Stimulated activated CD4-positive, alpha-beta T cell treated with anti-CD3 and anti-CD28 coated beads, Interleukin-1b, Interleukin-23, amount 100 ng/mL, for 4 hours (primary cell): ENCODE results near the gene NOL9.

ENCODE experiments used
- DNase-seq, 2 donors: peaks; one replicate each; pipeline ENCODE4 v3.0.0-alpha.2; 2020; ENCODE audit warnings: low read depth in 2 of 2

NOL9 gene

DNA sequence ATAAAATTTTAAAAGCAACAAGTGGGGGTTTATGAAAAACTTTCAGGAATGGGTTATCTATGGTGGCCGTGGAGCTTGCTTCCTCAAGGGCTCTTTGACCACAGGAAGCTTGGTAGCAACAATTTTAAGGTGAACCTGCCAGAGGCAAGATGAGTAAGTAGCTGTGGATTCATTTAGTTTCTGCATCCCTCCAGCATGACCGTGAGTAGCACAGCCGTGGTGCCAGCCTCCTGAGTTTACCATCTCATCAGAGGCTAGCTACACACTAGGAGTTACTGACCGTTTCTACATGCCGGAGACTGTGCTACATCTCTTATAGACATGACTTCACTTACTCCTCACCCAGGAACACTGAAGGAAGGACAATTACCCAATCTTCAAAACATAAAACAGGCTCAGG is 32.8 kb downstream of the NOL9 start:
- no peak for DNase-seq

DNA sequence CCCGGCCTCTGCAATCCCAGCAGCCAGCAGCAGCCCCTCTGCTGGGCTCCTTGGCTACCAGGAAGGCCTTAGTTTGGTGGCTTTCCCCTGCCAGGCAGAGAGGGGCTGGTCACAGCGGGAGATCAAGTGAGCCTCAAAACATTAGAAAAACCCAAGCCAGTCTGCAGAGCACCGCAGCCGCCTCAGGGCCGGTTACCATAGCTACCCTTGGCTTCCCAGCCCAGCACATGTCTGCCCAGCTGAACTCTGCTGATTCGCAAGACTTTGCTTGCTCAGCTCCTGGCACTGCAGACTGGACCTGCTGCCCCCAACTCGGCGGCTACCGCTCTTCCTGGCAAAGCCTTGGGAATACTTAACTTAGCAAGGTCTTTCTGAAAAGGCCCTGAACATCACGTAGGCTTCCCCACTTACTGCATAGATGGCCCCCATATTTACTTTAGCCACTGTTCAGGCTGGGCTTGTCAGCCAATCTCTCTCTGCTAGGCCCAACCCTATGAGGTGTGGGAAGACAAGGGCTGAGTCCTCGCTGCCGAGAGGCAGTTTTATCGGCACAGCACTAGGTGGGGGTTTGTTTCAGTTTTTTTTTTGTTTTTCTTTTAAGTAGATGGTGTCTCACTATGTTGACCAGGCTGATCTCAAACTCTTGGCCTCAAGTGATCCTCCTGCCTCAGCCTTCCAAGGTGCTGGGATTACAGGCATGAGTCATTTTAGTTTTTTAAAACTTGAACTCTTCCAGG is 34.2 kb downstream of the NOL9 start:
- no peak for DNase-seq

DNA sequence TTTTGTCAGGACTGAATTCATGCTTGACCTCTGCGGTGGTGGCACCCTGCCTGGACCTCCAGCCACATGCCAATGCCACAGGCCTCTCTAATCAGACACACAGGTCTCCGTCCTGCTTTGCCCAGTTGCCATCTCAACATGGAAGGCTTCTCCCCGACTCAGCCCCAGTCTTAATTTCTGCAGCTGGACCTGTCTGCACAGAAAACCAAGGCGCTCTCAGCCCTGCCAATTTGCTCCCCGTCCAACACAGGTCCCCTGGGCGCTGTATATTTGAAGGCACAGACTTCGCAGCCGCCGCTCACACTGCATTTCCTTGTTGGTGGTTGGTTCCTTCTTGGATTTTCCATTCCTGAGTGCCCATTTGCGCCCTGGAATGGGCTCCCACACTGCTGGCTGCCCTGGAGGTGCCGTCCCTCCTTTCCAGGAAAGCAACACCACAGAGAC is 34.8 kb downstream of the NOL9 start:
- DNase-seq: no peak

DNA sequence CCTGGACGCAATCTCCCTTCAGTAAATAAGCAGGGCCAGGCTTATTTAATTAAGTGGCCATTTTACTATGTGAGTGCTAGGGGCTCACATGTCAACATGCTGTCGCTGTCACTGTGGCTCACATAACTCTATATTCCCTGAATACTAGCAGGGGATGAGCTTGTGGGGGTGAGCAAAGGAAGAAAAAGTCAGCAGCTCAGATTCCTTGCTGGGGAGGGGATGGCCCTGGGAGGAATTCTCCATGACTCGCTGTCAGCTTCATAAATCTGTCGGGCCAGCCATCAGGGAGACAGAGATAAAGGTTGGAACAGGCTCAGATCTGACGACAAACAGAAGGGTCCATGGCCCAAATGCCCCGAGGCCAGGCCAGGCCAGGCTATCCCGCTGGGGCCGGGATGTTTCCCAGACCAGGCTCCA is 36.9 kb downstream of the NOL9 start:
- DNase-seq: no peak

DNA sequence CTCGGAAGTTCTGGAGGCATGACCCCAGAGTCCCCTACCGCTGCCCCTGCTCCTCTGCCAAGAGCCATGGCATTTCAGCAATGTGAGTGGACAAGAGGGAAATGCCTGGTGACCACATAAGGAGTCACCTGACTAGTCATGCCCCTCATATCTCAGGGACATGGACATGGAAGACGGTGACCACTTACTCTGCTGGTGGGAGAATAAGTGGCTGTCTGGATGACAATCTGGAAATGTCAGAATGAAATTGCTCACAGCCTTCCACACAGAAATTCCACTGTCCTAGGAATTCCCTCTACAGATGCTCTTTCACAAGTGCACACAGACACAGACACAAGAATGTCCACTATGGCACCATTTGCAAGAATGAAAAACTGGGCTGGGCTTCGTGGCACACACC is 38.5 kb downstream of the NOL9 start:
- DNase-seq: no peak

DNA sequence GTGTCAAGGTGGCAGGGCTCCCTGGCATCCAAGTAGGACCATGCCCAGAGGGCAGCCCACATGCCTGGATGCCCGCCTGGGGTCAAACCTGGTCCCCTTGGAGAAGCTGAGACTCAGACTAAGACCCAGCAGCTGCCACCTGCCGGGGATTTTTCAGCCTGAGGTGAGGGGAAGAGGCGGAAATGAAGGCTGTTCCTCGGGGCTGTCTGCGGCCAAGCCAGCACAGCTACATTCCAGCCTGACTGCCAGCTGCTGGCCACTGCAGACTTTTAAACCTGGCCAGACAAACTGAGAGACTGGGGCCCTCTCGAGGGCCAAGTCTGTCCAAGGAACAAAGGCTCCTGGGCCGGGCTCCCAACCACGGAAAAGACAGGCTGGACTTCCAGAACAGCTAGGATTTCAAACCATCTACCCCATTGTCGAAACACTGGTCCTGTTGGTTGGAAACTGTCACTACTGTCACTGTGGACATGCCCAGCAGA is 41.0 kb downstream of the NOL9 start:
- DNase-seq: no peak

DNA sequence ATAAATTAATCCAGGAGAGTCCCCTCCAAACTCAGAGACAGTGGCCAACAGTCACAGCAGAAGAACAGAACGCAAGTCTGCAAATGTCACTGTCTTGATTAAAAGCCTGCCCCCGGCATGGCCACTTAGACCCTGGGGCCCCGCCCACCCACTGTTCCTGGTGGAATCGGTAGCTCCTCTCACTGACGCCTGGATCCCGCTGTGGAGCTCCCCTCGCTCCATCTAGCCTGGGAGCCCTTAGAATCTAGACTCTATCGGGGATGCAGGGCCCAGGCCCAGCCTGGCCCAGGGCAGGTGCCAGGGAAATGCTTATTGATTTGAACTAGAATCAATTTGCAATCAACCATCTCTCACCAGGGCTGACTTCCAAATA is 41.4 kb downstream of the NOL9 start:
- DNase-seq: no peak

DNA sequence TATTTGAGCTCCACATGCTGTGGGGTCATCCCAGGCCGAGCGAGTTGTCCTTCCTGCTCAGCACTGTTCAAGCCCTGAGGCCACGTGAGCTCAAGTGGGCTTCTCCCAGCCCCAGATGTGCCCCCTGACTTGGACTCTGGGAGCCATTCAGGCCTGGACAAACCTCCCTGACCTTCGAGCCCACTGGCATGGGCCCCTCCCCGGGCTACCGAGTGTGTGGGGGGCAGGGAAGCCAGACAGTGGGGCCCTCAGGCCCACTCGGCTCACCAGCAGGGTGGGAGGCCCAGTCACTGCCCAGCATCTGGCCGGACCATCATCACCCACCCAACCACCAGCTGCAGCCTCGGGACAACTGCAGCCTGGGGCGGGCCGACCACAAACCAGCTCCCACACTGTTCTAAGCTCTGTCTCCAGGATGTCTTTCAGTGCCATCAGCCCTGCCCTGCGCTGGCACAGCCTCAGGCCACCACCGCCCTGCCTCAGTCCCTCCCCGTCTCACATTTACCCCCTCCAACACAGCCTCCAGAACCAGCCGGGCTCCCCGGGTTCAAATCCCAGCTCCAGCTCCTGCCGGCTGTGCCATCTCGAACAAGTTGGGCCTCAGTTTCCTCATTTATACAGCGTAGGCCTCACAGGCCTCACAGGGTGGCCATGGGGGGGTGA is 41.9 kb downstream of the NOL9 start:
- no peak for DNase-seq

DNA sequence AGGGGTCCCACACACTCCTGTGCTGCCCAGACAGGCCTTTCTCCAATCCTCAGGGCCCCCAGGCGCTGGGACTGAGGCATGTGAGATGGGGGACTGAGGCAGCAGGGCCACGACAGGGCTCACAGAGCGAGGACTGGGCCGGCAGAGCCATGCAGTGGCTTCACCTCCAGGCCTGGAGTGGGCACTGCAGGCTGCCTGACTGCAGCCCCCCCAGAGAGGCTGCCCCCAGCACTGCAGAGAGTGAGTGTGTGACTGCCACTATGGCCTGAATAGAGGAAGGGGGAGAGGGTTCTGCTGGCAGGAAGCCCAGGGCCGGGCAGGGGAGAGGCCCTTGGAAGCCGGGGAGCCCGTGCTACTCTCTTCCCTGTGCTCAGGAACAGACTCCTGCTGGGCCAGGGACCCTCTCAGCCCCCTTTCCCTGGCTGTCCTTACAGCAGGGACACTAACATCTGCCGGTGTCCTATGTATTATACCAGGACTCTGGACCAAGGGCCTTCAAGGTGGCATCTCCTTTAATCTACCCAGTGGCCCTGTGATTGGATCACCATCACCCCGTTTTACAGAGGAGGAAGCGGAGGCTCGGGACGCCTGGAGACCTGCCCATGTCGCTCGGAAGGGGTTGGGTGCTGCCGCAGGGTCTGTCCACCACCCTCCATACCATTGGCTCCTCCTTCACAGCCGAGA is 42.6 kb downstream of the NOL9 start:
- DNase-seq: no peak

DNA sequence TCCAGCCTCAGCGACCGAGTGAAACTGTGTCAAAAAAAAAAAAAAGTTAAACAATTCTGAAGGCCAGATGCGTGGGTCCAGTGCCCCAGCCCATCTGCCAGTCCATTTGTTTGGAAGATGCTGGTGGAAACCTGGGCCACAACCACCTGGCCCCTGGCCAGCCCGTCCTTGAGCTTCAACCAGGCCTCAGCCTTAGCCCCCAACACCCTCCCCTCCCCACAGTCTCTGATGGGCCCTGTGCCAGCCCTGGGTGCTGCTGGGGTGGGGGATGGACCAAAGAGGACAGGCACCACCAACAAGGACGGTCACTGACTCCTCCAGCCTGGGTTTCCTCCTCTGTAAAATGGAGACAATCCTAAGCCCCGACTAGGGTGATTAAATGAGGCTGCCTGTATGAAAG is 43.3 kb downstream of the NOL9 start:
- DNase-seq: no peak

DNA sequence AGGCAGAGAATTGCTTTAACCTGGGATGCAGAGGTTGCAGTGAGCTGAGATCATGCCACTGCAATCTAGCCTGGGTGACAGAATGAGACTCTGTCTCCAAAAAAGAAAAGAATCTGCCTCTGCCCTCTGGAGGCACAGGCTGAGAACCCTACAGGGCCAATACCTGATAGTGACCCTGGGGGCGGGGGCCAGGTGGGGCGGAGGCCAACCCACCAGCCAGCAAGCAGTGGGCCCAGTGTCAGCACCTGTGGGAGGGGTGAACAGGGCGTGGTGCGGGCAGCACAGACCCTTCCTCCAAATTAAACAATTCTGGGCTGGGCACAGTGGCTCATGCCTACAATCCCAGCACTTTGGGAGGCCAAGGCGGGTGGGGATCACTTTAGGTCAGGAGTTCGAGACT is 43.8 kb downstream of the NOL9 start:
- DNase-seq: no peak

DNA sequence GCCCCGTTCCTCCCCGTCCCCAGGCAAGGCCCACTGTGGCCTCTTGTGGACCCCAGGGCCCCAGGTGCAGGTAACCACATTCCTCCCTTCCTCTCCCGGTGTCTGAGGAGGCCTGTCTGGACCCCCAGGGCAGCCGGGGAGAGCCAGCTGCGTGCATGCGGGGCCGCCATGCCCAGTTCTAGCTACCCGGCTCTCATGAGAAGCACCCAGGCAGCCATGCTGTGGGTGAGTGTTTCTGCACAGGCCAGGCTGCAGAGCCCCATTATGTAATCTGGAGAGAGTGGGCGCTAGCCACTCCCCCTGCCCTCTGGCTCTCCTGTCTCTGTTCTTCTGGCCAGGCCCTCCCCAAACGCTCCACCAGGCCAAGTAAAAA is 44.4 kb downstream of the NOL9 start:
- no peak for DNase-seq

DNA sequence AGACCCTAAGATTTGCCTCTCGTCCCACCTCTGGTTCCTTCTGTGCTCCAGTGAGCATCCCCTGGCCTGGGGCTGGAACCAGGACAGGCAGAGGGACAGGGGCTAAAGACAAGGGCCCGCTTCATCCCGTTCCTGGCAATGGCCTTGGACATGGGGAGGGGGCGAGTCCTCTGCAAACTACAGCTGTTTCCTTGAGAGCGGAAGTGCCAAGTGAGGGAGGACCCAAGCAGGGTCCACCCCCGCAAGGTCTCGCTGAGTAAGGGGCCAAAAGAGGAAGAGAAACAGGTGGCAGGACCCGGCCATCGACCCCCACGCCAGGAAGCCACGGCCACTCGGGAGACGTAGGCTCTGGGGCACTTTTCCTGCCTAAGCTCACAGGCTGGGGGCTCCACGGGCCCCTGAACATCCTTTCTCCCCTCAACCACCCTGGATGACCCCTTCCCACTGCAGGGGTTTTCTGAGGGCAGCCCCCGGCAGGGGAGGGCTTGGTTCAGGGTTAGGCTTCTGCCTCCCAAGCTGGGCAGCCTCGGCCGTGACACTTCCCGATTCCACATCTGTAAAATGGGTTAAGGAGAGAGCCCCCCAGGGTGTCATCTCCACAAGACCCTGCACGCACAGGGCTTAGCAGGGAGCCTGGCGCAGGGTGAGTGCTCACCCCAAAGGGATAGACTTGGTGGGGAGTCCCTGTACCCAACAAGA is 44.9 kb downstream of the NOL9 start:
- DNase-seq: no peak

DNA sequence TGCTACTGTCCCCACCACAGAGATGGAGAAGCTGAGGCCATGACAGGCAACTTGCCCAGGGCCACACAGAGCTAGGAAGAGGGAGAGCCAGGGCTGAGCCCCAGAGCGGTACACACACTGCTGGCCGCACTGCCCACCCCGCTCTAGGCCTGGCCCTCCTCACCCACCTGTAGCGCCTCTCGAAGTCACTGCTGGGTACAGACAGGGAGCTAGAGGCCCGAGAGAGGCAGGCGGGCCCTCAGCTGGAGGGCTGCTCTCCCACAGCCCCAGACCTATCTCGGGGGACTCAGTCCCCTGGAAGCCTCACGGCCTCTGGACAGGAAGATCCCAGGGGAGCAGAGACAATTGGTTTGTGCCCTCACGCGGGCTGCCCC is 45.5 kb downstream of the NOL9 start:
- DNase-seq: no peak

DNA sequence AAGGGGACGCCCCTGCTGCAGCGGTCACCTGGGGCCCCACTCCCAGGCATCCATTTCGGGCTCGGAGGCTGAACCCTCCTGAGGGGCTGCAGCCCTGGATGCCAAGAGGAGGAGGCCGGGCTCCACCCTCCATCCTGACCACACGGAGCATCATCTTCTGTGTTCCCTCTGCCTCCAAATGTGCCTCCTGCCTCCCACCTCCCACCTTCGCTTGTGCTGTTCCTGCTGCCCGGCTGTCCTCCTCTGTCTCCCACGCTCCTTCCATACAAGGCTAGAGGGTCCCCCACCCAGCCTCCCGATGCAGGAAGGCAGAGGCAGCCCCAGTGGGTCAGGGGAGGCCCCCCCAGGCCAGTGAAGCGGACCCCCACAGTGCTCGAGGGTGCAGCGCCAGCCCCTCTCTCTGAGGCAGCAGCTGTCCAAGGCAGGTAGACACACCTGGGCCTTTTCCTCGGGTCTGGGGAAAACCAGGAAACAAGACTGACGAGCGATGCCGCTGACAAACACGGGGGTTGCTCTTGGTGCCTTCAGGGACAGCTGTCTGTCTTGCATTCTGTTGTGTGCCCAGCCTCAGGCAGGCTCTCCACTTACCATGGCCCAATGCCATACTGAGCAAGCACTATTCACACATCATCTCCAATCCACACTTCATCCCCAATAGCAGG is 46.0 kb downstream of the NOL9 start:
- DNase-seq: no peak

DNA sequence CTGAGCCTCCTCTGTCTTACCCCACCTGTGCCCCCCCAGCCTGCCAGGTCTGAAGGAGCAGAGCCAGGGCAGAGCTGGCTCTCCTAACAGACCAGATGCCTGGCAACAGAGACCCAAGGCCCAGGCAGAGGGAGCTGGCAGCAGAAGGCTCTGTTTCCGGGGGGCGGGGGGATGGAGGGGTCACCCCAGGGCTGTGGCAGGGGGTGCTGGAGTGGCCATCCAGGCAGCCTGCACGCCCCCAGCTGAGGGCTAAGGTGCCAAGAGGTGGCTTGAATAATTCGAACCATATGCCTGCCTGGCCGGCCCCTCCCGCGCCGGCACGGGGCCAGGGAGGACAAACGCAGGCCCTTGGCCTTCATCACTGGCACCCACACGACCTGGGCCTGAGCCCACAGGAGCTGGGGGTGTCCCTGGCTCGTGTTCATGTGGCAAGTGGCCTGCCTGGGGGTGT is 46.8 kb downstream of the NOL9 start:
- DNase-seq: no peak

DNA sequence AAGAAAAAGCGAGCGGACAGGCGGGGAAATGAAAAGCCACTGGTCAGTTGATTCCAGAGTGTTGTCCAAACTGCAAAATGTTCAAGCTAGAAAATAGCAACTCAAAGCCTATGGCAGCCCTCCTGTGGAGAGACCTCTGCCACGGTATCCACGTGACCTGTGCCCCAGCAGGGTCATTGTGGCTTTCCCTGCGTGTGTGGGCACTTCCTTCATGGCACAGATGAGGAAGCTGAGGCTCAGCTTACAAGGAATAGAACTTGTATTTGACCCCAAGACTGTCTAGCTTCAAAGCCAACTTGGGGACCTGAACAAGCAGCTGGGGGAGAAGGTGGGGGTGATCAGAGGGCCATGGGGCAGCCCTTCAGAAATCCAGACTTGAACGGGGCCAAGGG is 47.3 kb downstream of the NOL9 start:
- no peak for DNase-seq

DNA sequence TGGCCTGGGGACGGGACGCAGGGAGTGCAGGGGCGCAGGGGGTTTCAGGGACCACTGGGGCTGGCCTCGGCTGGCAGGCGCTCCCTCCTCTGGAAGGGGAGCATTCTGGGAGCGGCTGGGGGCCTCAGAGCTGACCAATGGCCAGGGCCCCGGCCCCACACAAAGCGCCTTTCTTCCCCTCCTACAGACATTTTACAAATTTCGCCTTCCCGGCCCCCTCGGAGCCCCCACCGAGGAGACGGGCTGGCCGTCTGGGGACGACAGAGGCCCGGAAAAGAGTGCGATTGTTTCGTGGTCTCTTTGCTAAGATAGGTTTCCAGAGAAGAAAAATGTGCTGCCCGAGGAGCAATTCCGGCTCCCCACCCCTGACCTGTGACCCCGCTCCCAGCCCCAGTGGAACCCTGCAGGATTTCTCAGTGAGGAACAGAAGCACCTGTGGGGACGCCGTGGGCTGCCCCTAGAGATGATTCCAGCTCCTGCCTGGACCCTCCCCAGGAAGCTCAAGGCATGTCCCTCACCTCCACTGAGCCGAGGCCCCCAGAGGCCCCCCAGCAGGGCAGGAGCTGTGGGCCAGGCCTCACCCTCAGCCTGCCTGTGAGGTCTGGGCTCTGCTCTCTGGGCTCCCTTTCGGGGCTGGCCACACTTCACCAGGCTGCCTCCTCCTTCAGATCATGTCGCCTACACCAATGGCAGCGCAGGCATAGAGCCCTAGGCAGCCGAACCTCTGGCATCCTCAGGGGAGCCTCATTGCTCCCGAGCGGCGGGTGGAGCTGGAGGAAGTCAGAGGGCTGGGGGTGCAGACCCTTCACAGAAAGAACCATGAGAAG is 47.9 kb downstream of the NOL9 start:
- DNase-seq: no peak

DNA sequence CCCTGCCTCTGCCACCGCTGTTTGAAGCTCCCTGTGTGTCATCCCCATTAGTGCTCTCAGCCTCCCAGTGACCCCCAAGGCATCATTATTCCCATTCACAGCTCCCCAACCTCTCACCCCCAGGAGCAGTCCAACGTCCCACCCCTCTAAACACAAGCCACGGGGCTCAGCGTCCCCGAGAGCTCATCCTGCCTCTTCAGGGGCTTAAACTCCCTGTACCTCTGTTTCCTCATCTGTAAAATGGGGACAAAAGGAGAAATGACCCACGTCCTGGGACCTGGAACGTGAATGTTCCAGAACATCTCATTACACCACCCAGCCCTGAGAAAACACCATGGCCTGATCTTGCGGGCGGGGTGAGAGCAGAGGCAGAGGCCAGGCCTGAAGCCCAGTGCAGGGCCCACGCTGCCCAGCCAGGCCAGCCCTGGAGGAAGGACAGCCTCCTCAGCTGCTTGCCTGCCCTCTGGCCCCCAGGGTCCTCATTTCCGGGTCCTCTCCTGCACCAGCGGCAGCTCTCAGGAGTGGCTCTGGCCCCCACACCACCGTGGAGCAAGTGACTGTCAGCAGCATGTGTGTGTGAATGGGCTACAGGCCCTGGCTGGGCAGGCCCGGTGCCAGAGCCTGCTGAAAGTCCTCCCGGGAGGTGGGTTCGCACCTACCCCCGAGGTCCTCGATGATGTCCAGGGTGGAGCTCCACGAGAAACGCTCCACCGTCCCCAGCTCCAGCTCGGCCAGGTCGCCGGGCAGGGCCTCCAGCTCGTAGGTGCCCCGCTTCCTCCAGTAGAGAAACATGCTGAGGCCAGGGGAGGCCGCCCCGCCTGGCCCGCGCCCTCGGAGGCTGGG is 48.7 kb downstream of the NOL9 start:
- DNase-seq: no peak

DNA sequence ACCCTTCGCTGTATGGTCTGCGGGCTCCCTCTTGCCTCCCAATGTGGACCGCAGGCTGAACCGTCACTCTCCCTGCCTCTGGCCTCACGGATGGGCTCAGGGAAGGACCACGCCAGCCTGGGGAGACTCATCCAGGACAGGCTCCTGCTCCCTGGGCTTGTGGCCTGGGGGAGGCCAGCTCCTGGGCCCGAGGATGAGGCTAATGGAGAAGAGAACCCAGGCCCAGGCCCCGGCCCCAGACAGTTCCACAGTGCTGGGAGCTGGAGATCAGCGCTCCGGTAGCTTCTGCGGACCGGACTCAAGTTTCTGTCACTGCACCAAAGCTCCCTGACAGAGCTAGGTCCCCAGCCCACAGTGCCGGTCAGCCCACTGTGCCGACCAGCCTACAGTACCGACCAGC is 49.4 kb downstream of the NOL9 start:
- DNase-seq: no peak
